ENCODE data around the gene NOVA2. TPM values are rescaled to one million over a fixed set of nuclear protein-coding genes. Genes with fewer than 3 reads are reported as not detected.

Gene NOVA2
- total RNA-seq, 1 experiment from 2014 or later, result not detected

DNA sequence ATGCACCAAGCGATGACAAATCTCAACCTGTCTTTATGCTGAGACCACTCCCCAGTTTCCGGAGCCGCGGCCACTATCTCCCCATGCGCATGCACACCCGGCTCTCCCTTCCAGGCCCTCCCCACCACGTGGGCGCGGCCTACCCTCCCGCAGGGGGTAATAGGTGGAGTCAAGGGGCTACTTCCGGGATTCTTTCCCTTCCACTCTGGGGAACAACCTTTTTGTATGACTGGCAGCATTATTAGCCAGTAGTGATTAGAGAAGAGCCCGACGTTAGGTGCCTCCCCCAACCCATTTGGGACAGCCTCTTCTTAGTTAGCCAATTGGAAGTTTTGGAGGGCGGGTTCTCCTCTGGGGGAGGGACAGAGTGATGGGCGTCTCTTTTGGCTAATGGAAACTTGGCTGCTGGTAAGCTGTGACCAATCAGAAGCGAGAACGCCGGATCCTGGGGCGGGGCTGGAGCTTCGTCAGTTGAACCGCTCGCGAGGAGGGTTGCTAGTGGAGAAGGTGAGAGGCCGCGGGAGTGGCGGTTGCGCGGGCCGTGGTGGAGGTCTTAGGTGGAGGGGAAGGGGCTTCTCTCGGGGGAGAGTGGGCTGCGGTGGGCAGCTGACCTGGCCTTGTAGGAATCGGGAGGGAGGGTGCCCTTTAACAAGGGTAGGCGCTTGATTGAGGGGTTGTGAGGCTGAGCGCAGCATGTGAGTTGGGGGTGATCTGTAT is 21.5 kb upstream of the NOVA2 start, which contains the start of gene CCDC61:
TSS of gene CCDC61 (plus strand) at position 470 of the 717 bp plus-strand sequence. CDS start 7,552 bp downstream, outside the sequence.
- ChIA-PET POLR2A (ENCODE audit: unreplicated experiment) (interaction anchor here (0.6 to 1.5 kb wide), 9 partner anchors 20 to 557 kb away, joined by 3 to 10 read pairs (median 5); partner anchors contain the start of genes MYPOP, QPCTL and SYMPK), CTCF (interaction anchor here (0.7 to 1.3 kb wide), 2 partner anchors 39 to 123 kb away, joined by 3 to 5 read pairs; no protein-coding TSS in a partner anchor)
- Histone ChIP-seq H3K27ac (peak within 1 kb of the TSS; percentile 37), H3K4me1 (replicated peaks; ENCODE audit: insufficient read depth) (peaks cover 11% of the 10 kb centered on the region), H3K79me2 (ENCODE audit: low read depth) (peaks cover 19% of the 10 kb centered on the region; the same call in 1 of the 2 replicates), H3F3A (ENCODE audit: insufficient read depth, low read depth) (peaks cover 8% of the 10 kb centered on the region; the same call in 1 of the 2 replicates), H3K4me2 (peak within 1 kb of the TSS; percentile 98), H3K9me2 (ENCODE audit: insufficient read depth) (no peaks in the 10 kb centered on the region), H3K4me3 (peak within 1 kb of the TSS; percentile 77), H2AFZ (peak within 1 kb of the TSS; percentile 91), H3K36me3 (ENCODE audit: low read depth) (no peaks in the 10 kb centered on the region), H3K27me3 (ENCODE audit: insufficient read depth, low read depth) (no peaks in the 10 kb centered on the region), H3K9me3 (ENCODE audit: insufficient read depth, low read depth) (no peaks in the 10 kb centered on the region; the same call in 1 of the 2 replicates), H4K20me1 (ENCODE audit: insufficient read depth) (no peaks in the 10 kb centered on the region)
- no peak for TF ChIP-seq EZH2 (IDR thresholded peaks at IDR 0.05; ENCODE audit: low read depth)
- TF ChIP-seq, protein P1, sequence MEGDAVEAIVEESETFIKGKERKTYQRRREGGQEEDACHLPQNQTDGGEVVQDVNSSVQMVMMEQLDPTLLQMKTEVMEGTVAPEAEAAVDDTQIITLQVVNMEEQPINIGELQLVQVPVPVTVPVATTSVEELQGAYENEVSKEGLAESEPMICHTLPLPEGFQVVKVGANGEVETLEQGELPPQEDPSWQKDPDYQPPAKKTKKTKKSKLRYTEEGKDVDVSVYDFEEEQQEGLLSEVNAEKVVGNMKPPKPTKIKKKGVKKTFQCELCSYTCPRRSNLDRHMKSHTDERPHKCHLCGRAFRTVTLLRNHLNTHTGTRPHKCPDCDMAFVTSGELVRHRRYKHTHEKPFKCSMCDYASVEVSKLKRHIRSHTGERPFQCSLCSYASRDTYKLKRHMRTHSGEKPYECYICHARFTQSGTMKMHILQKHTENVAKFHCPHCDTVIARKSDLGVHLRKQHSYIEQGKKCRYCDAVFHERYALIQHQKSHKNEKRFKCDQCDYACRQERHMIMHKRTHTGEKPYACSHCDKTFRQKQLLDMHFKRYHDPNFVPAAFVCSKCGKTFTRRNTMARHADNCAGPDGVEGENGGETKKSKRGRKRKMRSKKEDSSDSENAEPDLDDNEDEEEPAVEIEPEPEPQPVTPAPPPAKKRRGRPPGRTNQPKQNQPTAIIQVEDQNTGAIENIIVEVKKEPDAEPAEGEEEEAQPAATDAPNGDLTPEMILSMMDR (conservative IDR thresholded peaks at IDR 0.05), result no peak
- peak; percentile 96 to 99 for DNase-seq
- intact Hi-C loops (cut with micrococcal nuclease; ENCODE audit: unreplicated experiment), result loop anchor here (1.0 kb wide), 1 partner anchor 109 kb away; the partner anchor contains the start of gene IRF2BP1
- no TSS peak for BruUV-seq (replicated peaks)

- no peak for TF ChIP-seq EZH2 (IDR thresholded peaks at IDR 0.05; ENCODE audit: low read depth)
- no peaks in the 10 kb centered on the region for H3K9me2 ChIP-seq (ENCODE audit: insufficient read depth)
- ChIA-PET POLR2A (ENCODE audit: unreplicated experiment) (interaction anchor here (0.6 to 1.5 kb wide), 7 partner anchors 21 to 666 kb away, joined by 3 to 10 read pairs (median 5); partner anchors contain the start of genes DACT3, MYPOP, QPCTL and SYMPK), CTCF (interaction anchor here (0.7 kb wide), 1 partner anchor 436 kb away, joined by 3 read pairs; no protein-coding TSS in a partner anchor)
- H3K9me3 ChIP-seq (ENCODE audit: insufficient read depth, low read depth), result no peaks in the 10 kb centered on the region; the same call in 1 of the 2 replicates
- no peak for DNase-seq
- no TSS peak for BruUV-seq (replicated peaks)
- peaks cover 11% of the 10 kb centered on the region for H3K4me1 ChIP-seq (replicated peaks; ENCODE audit: insufficient read depth)
- intact Hi-C loops (cut with micrococcal nuclease; ENCODE audit: unreplicated experiment), result no loop called here
- H3F3A ChIP-seq (ENCODE audit: insufficient read depth, low read depth), result peaks cover 8% of the 10 kb centered on the region; the same call in 1 of the 2 replicates
- peak overlapping the region; percentile 37 for H3K27ac ChIP-seq
- no peaks in the 10 kb centered on the region for H3K36me3 ChIP-seq (ENCODE audit: low read depth)
- peak overlapping the region; percentile 78 for H2AFZ ChIP-seq
- peak overlapping the region; percentile 56 for H3K4me3 ChIP-seq
- H3K27me3 ChIP-seq (ENCODE audit: insufficient read depth, low read depth), result 0 out of 2 replicates have a peak, but pooled peaks cover 6% of the 10 kb centered on the region
- peak overlapping the region; percentile 77 for H3K4me2 ChIP-seq
- H4K20me1 ChIP-seq (ENCODE audit: insufficient read depth), result no peaks in the 10 kb centered on the region
- peaks cover 19% of the 10 kb centered on the region; the same call in 1 of the 2 replicates for H3K79me2 ChIP-seq (ENCODE audit: low read depth)
Observed at GRCh38 chr19:45994456-45994997, 20.9 kb upstream of the NOVA2 start.

GRCh38 chr19:45990113-45990728 is 16.6 kb upstream of the NOVA2 start:
- H3K9me3 ChIP-seq (ENCODE audit: insufficient read depth, low read depth), result no peaks in the 10 kb centered on the region; the same call in 1 of the 2 replicates
- no peaks in the 10 kb centered on the region for H3K9me2 ChIP-seq (ENCODE audit: insufficient read depth)
- no peak overlapping the region for H3K4me3 ChIP-seq
- ChIA-PET POLR2A (ENCODE audit: unreplicated experiment) (no interaction called here), CTCF (no interaction called here)
- DNase-seq, result no peak
- H3K4me1 ChIP-seq (replicated peaks; ENCODE audit: insufficient read depth), result peaks cover 5% of the 10 kb centered on the region; the same call in 1 of the 2 replicates
- H3K79me2 ChIP-seq (ENCODE audit: low read depth), result no peaks in the 10 kb centered on the region
- intact Hi-C loops (cut with micrococcal nuclease; ENCODE audit: unreplicated experiment), result no loop called here
- peaks cover 8% of the 10 kb centered on the region; the same call in 1 of the 2 replicates for H3F3A ChIP-seq (ENCODE audit: insufficient read depth, low read depth)
- BruUV-seq (replicated peaks), result no TSS peak
- H3K4me2 ChIP-seq, result no peak overlapping the region
- no peak overlapping the region for H2AFZ ChIP-seq
- no peaks in the 10 kb centered on the region for H4K20me1 ChIP-seq (ENCODE audit: insufficient read depth)
- no peak overlapping the region for H3K27ac ChIP-seq
- no peak for TF ChIP-seq EZH2 (IDR thresholded peaks at IDR 0.05; ENCODE audit: low read depth)
- TF ChIP-seq, protein P1 (conservative IDR thresholded peaks at IDR 0.05), result no peak
- 0 out of 2 replicates have a peak, but pooled peaks cover 8% of the 10 kb centered on the region for H3K27me3 ChIP-seq (ENCODE audit: insufficient read depth, low read depth)
- H3K36me3 ChIP-seq (ENCODE audit: low read depth), result no peaks in the 10 kb centered on the region
